ENCODE measurements around the gene LYL1. TPM values are rescaled to one million over a fixed set of nuclear protein-coding genes. Genes with fewer than 3 reads are reported as not detected.

The LYL1 gene
- total and polyA plus RNA-seq, 2 of the 13 experiments (the other 11 are each of a cell fraction or from before 2014, with no cell fraction given), result 0.75 to 0.92 TPM

DNA sequence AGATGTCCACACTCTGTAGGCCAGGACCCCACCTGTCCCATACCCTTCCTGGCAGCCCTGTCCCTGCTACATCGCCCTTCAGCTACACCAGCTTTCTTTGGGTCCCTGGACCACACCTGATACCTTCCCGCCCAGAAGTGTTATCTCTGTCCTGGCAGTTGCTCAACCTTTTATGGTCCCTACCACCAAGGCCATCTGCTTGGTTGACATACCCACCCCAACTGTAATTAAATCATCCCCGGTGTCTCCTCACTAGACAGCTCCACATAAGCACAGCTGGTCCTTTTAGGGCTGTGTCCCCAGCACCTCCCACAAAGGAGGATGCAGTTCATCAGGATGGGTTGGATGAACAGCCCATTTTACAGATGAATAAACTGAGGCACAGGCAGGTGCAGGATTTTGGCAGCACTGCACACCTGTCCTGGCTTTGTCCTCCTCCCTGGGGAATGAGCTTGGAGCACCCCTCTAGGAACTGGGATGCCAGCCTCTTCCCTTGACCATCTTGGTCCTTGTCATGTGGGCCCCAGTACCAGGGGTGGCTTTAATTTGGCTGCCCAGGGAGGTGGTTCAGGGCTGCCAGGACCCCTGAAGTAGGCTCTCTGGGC lies 28.3 kb upstream of the LYL1 start:
- H4K20me1 ChIP-seq (ENCODE audit: insufficient read depth, low read length), result peaks cover 4% of the 10 kb centered on the region
- H3K9me3 ChIP-seq (ENCODE audit: low read length), result no peaks in the 10 kb centered on the region
- ATAC-seq (no peak), FAIRE-seq (no peak), DNase-seq (ENCODE audit: low spot score) (no peak)
- peak overlapping the region; percentile 19 for H3K27ac ChIP-seq (ENCODE audit: extremely low read length, insufficient read depth, low read length)
- TF ChIP-seq ZBTB7A (CRISPR knock-in tag; IDR thresholded peaks at IDR 0.05) (no peak), AKAP8 (CRISPR knock-in tag; IDR thresholded peaks at IDR 0.05) (no peak), SRSF9 (IDR thresholded peaks at IDR 0.05; ENCODE audit: borderline replicate concordance, insufficient read depth, low read depth, low read length, poor library complexity, severe bottlenecking) (no peak), TCF12 (IDR thresholded peaks at IDR 0.05) (no peak), TCF12 (CRISPR knock-in tag; IDR thresholded peaks at IDR 0.05) (no peak), CHD4 (IDR thresholded peaks at IDR 0.05; ENCODE audit: borderline replicate concordance, low read length) (peak; percentile 46; the same call in 1 of the 2 replicates), ZNF205 (CRISPR knock-in tag; IDR thresholded peaks at IDR 0.05) (no peak), TARDBP (CRISPR knock-in tag; IDR thresholded peaks at IDR 0.05) (no peak), ZNF703 (CRISPR knock-in tag; IDR thresholded peaks at IDR 0.05; ENCODE audit: borderline replicate concordance) (no peak), GZF1 (CRISPR knock-in tag; IDR thresholded peaks at IDR 0.05) (no peak), PLRG1 (conservative IDR thresholded peaks at IDR 0.05) (no peak), ZMYM3 (CRISPR knock-in tag; IDR thresholded peaks at IDR 0.05) (peak; percentile 72), ZNF629 (CRISPR knock-in tag; conservative IDR thresholded peaks at IDR 0.05) (peak; percentile 93), RBM22 (optimal IDR thresholded peaks at IDR 0.05; ENCODE audit: low read length) (peak; percentile 63)
- TF ChIP-seq, protein P1, sequence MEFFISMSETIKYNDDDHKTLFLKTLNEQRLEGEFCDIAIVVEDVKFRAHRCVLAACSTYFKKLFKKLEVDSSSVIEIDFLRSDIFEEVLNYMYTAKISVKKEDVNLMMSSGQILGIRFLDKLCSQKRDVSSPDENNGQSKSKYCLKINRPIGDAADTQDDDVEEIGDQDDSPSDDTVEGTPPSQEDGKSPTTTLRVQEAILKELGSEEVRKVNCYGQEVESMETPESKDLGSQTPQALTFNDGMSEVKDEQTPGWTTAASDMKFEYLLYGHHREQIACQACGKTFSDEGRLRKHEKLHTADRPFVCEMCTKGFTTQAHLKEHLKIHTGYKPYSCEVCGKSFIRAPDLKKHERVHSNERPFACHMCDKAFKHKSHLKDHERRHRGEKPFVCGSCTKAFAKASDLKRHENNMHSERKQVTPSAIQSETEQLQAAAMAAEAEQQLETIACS (CRISPR knock-in tag; IDR thresholded peaks at IDR 0.05), result no peak
- TF ChIP-seq, protein P2, sequence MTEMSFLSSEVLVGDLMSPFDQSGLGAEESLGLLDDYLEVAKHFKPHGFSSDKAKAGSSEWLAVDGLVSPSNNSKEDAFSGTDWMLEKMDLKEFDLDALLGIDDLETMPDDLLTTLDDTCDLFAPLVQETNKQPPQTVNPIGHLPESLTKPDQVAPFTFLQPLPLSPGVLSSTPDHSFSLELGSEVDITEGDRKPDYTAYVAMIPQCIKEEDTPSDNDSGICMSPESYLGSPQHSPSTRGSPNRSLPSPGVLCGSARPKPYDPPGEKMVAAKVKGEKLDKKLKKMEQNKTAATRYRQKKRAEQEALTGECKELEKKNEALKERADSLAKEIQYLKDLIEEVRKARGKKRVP (CRISPR knock-in tag; IDR thresholded peaks at IDR 0.05), result no peak
- in situ Hi-C loops (cut with HindIII; ENCODE audit: extremely low pct_ligation_motif_present, low pct_unique_long_range_greater_than_20kb) (no loop called here), intact Hi-C loops (cut with micrococcal nuclease; ENCODE audit: unreplicated experiment) (no loop called here)
- H3K9ac ChIP-seq (ENCODE audit: insufficient read depth, low read depth, low read length), result no peak overlapping the region
- BruUV-seq (replicated peaks), result no TSS peak
- CTCF ChIA-PET (ENCODE audit: low intra/inter-chr PET ratio, low total read pairs), result no interaction called here
- no peak overlapping the region for H3K4me2 ChIP-seq (ENCODE audit: low read depth, low read length)
- H3K4me3 ChIP-seq (replicated peaks in 1 of 3; ENCODE audit: insufficient read depth in 1 of 3, low read depth in 2 of 3, low read length in 3 of 3), result no peak overlapping the region
- peaks cover 8 to 45% of the 10 kb centered on the region in 2 experiments; a peak in 4 of 5 replicates for H3K36me3 ChIP-seq (replicated peaks in 1 of 2; ENCODE audit: control insufficient read depth in 1 of 2, insufficient read depth in 2 of 2, low read length in 2 of 2)
- WGBS (ENCODE audit: low lambda C conversion rate), result 80% methylated on average over 3 of the region's 3 CpGs
- H3K27me3 ChIP-seq (ENCODE audit: control insufficient read depth in 1 of 2, insufficient read depth in 2 of 2, low read length in 2 of 2), result no peaks in the 10 kb centered on the region
- H2AFZ ChIP-seq (ENCODE audit: low read length), result no peak overlapping the region
- peaks cover 60% of the 10 kb centered on the region for H3K79me2 ChIP-seq (ENCODE audit: insufficient read depth, low read length)
- POLR2A ChIA-PET, result no interaction called here
- H3K4me1 ChIP-seq (ENCODE audit: insufficient read depth, low read length), result peaks cover 38% of the 10 kb centered on the region
